ENCODE data around the gene IRS2.

DNA sequence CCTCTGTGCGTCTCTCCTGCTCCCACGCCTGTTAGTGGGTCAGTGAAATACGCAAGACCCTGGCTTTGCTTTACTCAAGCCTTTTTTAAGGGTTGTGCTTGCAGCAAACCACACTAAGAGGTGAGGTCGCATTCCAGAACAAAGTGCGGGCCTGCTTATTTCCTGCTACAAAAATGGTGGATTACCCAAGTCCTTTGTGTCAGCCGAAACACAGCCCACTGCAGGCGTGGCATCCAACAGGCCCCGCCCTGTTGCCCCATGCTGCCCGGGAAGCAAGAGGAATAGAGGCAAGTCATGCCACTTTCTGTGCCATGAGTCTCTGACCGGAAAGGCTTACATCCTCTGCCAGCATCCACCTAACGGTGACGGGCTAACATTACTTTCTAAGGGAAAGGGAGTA is 7.7 kb upstream of the IRS2 start:
- no peak for TF ChIP-seq POLR2A (IDR thresholded peaks at IDR 0.05)
- TF ChIP-seq, protein P1, sequence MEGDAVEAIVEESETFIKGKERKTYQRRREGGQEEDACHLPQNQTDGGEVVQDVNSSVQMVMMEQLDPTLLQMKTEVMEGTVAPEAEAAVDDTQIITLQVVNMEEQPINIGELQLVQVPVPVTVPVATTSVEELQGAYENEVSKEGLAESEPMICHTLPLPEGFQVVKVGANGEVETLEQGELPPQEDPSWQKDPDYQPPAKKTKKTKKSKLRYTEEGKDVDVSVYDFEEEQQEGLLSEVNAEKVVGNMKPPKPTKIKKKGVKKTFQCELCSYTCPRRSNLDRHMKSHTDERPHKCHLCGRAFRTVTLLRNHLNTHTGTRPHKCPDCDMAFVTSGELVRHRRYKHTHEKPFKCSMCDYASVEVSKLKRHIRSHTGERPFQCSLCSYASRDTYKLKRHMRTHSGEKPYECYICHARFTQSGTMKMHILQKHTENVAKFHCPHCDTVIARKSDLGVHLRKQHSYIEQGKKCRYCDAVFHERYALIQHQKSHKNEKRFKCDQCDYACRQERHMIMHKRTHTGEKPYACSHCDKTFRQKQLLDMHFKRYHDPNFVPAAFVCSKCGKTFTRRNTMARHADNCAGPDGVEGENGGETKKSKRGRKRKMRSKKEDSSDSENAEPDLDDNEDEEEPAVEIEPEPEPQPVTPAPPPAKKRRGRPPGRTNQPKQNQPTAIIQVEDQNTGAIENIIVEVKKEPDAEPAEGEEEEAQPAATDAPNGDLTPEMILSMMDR (IDR thresholded peaks at IDR 0.05), result no peak
